BLaER1 treated with 17β-estradiol and CSF1 and Interleukin-3, amounts not matched to agents 10 nM and 100 nM (cell line): ENCODE results near the gene CBX7.

Source experiments
- H3K27ac ChIP-seq, 11 experiments: shearing (Covaris generic); formaldehyde crosslinking; 2 replicates each; pipeline ENCODE4 v1.8.1; 2022
- H3K27me3 ChIP-seq, 11 experiments: shearing (Covaris generic); formaldehyde crosslinking; 2 replicates each; pipeline ENCODE4 v1.8.1; 2022
- H3K36me3 ChIP-seq, 11 experiments: shearing (Covaris generic); formaldehyde crosslinking; 2 replicates each; pipeline ENCODE4 v1.8.1; 2022
- H3K4me1 ChIP-seq, 10 experiments: shearing (Covaris generic); formaldehyde crosslinking; 2 replicates each; pipeline ENCODE4 v1.8.1; 2022
- H3K4me2 ChIP-seq, 11 experiments: shearing (Covaris generic); formaldehyde crosslinking; 2 replicates each; pipeline ENCODE4 v1.8.1; 2022
- H3K4me3 ChIP-seq, 10 experiments: shearing (Covaris generic); formaldehyde crosslinking; 2 replicates each; pipeline ENCODE4 v1.8.1; 2022
- H3K9ac ChIP-seq, 11 experiments: shearing (Covaris generic); formaldehyde crosslinking; 2 replicates each; pipeline ENCODE4 v1.8.1; 2022
- H3K9me3 ChIP-seq, 11 experiments: shearing (Covaris generic); formaldehyde crosslinking; replicated peaks in 1 of 11; 2 replicates each; pipeline ENCODE4 v1.8.1; 2022
- H4K20me1 ChIP-seq, 11 experiments: shearing (Covaris generic); formaldehyde crosslinking; 2 replicates each; pipeline ENCODE4 v1.8.1; 2022
- Cebpa-rat ChIP-seq, 11 experiments: shearing (Covaris generic); IDR thresholded peaks; 2 replicates each; pipeline ENCODE4 v1.8.1; 2022

CBX7 gene

DNA sequence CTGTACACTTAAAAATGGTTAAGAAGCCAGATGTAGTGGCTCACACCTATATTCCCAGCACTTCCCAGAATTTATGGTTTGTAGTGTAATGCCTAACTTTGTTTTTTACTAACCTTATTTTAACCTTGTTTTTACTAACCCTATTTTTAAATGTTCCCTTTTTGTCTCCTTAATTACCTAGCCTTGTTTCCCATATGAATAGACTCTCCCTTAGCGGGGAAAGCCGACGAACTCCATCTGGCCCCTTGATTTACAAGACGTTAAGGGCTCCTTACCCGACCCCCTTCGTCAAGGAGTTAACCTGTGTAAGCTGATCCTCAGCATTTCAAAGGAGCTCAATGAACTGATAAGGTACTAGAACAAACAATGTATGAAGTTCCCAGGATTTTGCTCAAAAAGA is 38.4 kb downstream of the CBX7 start:
- H3K9me3 ChIP-seq: no peaks in the 10 kb centered on the region
- no peak overlapping the region for H3K9ac ChIP-seq
- H3K27me3 ChIP-seq: no peaks in the 10 kb centered on the region
- H4K20me1 ChIP-seq: no peaks in the 10 kb centered on the region
- H3K27ac ChIP-seq: no peak overlapping the region
- no peak for TF ChIP-seq Cebpa-rat (IDR thresholded peaks at IDR 0.05)
- no peak overlapping the region for H3K4me2 ChIP-seq
- H3K4me1 ChIP-seq: peaks cover 9 to 17% (median 10%) of the 10 kb centered on the region in 10 experiments; a peak in 16 of 20 replicates
- H3K4me3 ChIP-seq: no peak overlapping the region
- no peaks in the 10 kb centered on the region for H3K36me3 ChIP-seq

DNA sequence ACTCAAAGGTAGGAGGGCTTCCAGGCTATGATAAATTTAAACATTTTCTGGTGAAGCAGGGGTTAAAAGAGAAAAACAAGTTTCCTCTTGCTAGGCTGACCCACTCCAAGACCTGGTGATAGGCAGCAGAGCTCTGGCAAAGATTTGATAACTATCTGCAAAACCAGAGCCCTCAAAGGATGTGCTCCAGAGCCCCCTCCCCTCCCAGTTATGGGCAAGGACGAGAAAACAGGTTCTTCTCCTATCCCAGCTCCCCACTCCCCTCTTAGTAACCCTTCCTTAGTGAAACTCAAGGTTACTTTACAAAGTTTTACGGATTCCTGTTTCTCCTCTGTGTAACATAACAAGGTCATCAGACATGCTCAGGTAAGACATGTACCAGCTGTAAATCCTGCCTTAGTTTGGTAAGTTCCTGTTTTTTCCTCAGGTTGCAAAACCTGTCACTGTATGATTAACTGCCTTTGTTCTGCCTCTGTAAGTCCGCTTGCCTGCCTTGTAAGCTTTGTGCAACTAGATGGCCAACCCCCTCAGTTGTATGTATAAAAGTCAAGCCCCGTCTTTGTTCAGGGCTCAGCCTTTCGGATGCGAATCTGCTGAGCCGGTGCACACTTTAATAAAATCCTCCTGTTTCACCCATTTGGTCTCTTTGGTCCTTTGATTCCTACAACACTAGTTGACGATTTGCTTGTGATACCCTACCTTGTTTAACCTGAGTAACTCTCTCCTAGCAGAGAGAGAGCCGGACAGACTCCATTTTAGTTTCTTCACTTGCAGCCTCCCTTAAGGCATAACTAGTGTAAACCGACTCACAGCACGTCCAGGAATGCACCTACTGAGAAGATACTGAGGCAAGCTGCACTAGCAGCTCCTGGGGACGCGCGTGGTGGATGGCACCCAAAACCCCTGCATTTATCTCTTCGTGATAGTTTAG is 41.6 kb downstream of the CBX7 start:
- Histone ChIP-seq H3K4me1 (peaks cover 9 to 14% (median 10%) of the 10 kb centered on the region in 10 experiments; a peak in 16 of 20 replicates), H3K27me3 (no peaks in the 10 kb centered on the region), H3K27ac (no peak overlapping the region), H3K9me3 (no peaks in the 10 kb centered on the region), H3K36me3 (no peaks in the 10 kb centered on the region), H3K4me3 (no peak overlapping the region), H3K4me2 (no peak overlapping the region), H4K20me1 (no peaks in the 10 kb centered on the region), H3K9ac (no peak overlapping the region)
- TF ChIP-seq Cebpa-rat (IDR thresholded peaks at IDR 0.05): no peak

DNA sequence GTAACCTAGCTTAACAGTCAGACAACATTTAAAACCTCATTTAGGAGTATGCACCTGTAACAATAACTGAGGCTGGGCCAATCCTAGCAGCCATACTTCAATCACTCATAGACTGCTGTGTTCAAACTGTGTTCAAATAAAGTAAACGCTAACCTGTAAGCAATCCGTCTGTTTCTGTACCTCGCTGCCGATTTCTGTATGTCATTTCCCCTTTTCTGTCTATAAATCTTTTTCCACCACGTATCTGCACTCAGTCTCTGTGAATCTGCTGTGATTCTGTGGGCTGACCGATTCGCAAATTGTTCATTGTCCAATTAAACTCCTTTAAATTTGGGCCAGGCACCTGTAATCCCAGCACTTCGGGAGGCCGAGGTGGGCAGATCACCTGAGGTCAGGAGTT is 43.1 kb downstream of the CBX7 start:
- H3K9ac ChIP-seq: no peak overlapping the region
- H3K9me3 ChIP-seq: no peaks in the 10 kb centered on the region
- no peaks in the 10 kb centered on the region for H4K20me1 ChIP-seq
- H3K4me2 ChIP-seq: no peak overlapping the region
- H3K4me3 ChIP-seq: no peak overlapping the region
- H3K4me1 ChIP-seq: no peaks in the 10 kb centered on the region
- H3K36me3 ChIP-seq: no peaks in the 10 kb centered on the region
- no peak overlapping the region for H3K27ac ChIP-seq
- TF ChIP-seq Cebpa-rat (IDR thresholded peaks at IDR 0.05): no peak
- no peaks in the 10 kb centered on the region for H3K27me3 ChIP-seq

DNA sequence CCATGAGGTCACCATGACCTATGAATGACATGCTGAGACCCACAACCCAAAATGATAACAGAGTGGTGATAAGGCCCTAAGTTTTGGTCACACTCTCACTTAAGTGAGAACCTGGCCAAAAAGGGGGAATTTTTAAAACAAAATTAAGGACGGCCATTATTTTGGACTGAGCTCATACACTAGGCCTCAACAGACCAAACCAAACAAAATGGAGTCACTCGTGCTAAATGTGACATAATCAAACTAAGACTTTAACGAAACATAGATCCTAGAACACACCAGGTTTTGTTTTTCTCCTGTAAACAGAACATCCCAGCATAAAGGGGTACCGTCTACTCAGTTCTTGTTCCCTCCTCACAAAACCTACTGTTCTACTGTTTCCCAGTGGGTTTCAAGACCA is 44.0 kb downstream of the CBX7 start:
- no peak for TF ChIP-seq Cebpa-rat (IDR thresholded peaks at IDR 0.05)
- H3K4me3 ChIP-seq: no peak overlapping the region

DNA sequence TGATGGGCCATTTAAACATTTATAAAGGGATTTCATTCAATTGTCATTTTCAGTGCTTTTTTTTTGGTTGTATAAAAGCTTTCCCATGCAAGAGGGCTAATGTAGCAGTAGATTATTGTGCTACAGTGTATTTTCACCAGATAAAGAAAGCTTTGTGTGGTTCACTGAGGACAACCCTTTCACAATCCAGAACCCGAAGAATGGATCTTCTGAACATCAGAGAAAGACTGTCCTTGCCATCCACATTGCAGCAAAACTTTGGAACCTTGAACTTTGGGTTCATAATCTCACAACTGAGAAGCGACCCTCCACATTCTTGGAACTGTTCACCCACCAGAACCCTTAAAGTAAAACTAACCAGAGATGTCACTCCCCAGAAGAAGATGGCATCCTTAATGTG is 46.2 kb downstream of the CBX7 start:
- Histone ChIP-seq H3K36me3 (no peaks in the 10 kb centered on the region), H4K20me1 (no peaks in the 10 kb centered on the region), H3K9ac (no peak overlapping the region), H3K4me3 (no peak overlapping the region), H3K27me3 (no peaks in the 10 kb centered on the region), H3K4me1 (peaks cover 5 to 8% (median 6%) of the 10 kb centered on the region in 10 experiments; a peak in 17 of 20 replicates), H3K9me3 (no peaks in the 10 kb centered on the region), H3K4me2 (no peak overlapping the region), H3K27ac (no peak overlapping the region)
- TF ChIP-seq Cebpa-rat (IDR thresholded peaks at IDR 0.05): no peak

More for the DNA sequence above, 44.0 kb downstream of the CBX7 start:
- no peaks in the 10 kb centered on the region for H3K4me1 ChIP-seq
- no peak overlapping the region for H3K9ac ChIP-seq
- H3K27ac ChIP-seq: no peak overlapping the region
- H3K4me2 ChIP-seq: no peak overlapping the region
- H3K9me3 ChIP-seq: no peaks in the 10 kb centered on the region
- no peaks in the 10 kb centered on the region for H4K20me1 ChIP-seq
- H3K36me3 ChIP-seq: no peaks in the 10 kb centered on the region
- no peaks in the 10 kb centered on the region for H3K27me3 ChIP-seq

DNA sequence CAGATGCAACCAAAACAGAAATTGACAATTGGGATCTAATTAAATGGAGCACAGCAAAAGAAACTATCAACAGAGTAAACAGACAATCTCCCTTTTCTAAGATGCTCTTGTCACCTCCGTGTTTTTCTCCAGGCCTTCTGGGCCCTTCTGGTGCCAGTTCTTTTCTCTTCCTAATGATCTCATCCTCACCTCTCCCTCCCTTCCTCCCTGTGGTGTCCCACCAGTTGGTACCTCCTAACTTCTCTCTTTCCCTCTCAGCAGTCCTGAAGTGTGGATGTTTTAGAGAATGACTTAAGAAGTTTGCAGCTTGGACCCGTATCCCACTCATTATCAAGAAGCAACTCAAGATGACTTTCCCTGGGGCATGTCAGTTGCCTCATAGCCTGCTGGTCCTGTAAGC is 49.0 kb downstream of the CBX7 start:
- TF ChIP-seq Cebpa-rat (IDR thresholded peaks at IDR 0.05): no peak
- H3K4me2 ChIP-seq: no peak overlapping the region

DNA sequence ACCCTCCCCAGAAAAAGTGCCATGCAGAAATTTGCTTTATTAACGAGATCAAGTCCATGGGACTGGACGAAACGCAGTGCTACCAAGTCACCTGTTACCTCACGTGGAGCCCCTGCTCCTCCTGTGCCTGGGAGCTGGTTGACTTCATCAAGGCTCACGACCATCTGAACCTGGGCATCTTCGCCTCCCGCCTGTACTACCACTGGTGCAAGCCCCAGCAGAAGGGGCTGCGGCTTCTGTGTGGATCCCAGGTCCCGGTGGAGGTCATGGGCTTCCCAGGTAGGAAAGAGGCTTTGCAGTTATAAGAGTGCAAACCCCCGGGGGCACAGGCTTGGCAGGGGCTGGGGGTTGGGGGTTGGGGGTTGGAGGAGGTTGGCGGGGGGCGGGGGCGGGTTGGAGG is 51.3 kb downstream of the CBX7 start:
- Histone ChIP-seq H3K9ac (no peak overlapping the region), H3K27me3 (no peaks in the 10 kb centered on the region), H4K20me1 (no peaks in the 10 kb centered on the region), H3K36me3 (no peaks in the 10 kb centered on the region), H3K27ac (no peak overlapping the region), H3K9me3 (no peaks in the 10 kb centered on the region), H3K4me1 (peaks cover 32 to 55% (median 48%) of the 10 kb centered on the region in 10 experiments), H3K4me3 (no peak overlapping the region), H3K4me2 (no peak overlapping the region; a peak in 3 of 22 replicates)
- no peak for TF ChIP-seq Cebpa-rat (IDR thresholded peaks at IDR 0.05)

More for the DNA sequence above, 49.0 kb downstream of the CBX7 start:
- Histone ChIP-seq H3K27me3 (no peaks in the 10 kb centered on the region), H3K9ac (no peak overlapping the region), H4K20me1 (no peaks in the 10 kb centered on the region), H3K4me3 (no peak overlapping the region), H3K4me1 (peaks cover 10 to 33% (median 26%) of the 10 kb centered on the region in 10 experiments), H3K9me3 (no peaks in the 10 kb centered on the region), H3K36me3 (no peaks in the 10 kb centered on the region), H3K27ac (no peak overlapping the region)

DNA sequence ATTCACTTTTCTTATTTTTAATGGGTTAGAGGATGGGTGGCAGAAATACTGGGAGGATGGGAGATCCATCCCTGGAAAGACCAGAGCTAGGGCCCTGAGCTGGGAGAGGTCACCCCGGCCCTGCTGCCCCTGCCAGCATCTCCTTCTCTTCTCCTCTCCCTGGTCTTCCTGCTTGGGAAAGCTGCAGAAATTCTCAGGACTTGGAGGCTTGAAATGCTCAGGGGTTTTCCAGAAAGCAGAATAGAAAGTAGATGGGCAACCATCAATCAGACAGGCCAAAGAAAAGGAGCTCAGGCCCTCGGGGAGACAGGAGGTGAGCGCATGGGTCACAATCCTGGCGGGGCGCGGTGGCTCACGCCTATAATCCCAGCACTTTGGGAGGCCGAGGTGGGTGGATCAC is 53.9 kb downstream of the CBX7 start:
- Histone ChIP-seq H3K27me3 (no peaks in the 10 kb centered on the region), H3K27ac (peak overlapping the region in 1 of 11 experiments; percentile 79; a peak in 1 of 22 replicates), H3K9me3 (no peaks in the 10 kb centered on the region), H3K4me1 (peaks cover 37 to 67% (median 60%) of the 10 kb centered on the region in 10 experiments), H3K4me3 (no peak overlapping the region), H3K9ac (peak overlapping the region in 1 of 11 experiments; percentile 72; a peak in 2 of 22 replicates), H4K20me1 (no peaks in the 10 kb centered on the region), H3K4me2 (peak overlapping the region in 9 of 11 experiments; percentile 44 to 91 (median 82); a peak in 11 of 22 replicates), H3K36me3 (no peaks in the 10 kb centered on the region)
- TF ChIP-seq Cebpa-rat (IDR thresholded peaks at IDR 0.05): no peak

DNA sequence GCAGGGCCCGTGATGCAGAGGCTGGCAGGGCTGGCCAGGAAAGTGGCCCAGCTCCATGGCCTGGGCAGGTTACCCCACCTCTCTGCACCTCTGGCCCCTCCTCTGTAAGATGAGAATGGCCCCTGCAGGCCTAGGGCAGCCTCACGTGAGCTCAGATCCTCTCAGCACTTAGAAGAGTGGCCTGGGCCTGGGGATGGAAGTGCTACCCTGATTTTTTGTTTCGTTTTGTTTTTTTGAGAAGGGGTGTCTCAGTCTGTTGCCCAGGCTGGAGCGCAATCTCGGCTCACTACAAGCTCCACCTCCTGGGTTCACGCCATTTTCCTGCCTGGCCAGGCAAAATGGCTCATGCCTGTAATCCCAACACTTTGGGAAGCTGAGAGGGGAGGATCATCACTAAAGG is 54.5 kb downstream of the CBX7 start:
- Histone ChIP-seq H3K4me1 (peaks cover 38 to 67% (median 60%) of the 10 kb centered on the region in 10 experiments), H3K4me2 (peak overlapping the region; percentile 77 to 91 (median 84)), H3K27ac (peak overlapping the region in 6 of 11 experiments; percentile 66 to 79 (median 78); a peak in 7 of 22 replicates)

More for the DNA sequence above, 54.5 kb downstream of the CBX7 start:
- Histone ChIP-seq H3K36me3 (no peaks in the 10 kb centered on the region), H3K9ac (peak overlapping the region in 4 of 11 experiments; percentile 68 to 73 (median 70); a peak in 6 of 22 replicates), H3K4me3 (peak overlapping the region in 1 of 10 experiments; percentile 47; a peak in 1 of 20 replicates), H3K9me3 (no peaks in the 10 kb centered on the region), H4K20me1 (no peaks in the 10 kb centered on the region), H3K27me3 (no peaks in the 10 kb centered on the region)
- TF ChIP-seq Cebpa-rat (IDR thresholded peaks at IDR 0.05): no peak
